Mesothelial cell of epicardium (in vitro differentiated cells): ENCODE data around the gene LMO1. TPM values are rescaled to one million over a fixed set of nuclear protein-coding genes. Genes with fewer than 3 reads are reported as not detected.

Source experiments
- DNase-seq, 2 experiments: peaks; one replicate each; pipeline ENCODE4 v3.0.0; 2021; ENCODE audit warnings: low spot score in 2 of 2; ENCODE audit not compliant: unreplicated experiment in 2 of 2
- H3K27ac Mint-ChIP-seq: 2 replicates; pipeline ENCODE4 v1.8.0; 2021; ENCODE audit warnings: mixed read lengths
- H3K27me3 Mint-ChIP-seq: 2 replicates; pipeline ENCODE4 v1.8.0; 2021; ENCODE audit warnings: low read depth, mixed read lengths
- H3K36me3 Mint-ChIP-seq: 2 replicates; pipeline ENCODE4 v1.8.0; 2021; ENCODE audit warnings: mixed read lengths
- H3K4me1 Mint-ChIP-seq: 2 replicates; pipeline ENCODE4 v1.8.0; 2021; ENCODE audit warnings: mixed read lengths
- H3K4me3 Mint-ChIP-seq: 2 replicates; pipeline ENCODE4 v1.8.0; 2021; ENCODE audit warnings: mild to moderate bottlenecking, moderate library complexity, mixed read lengths
- H3K9me3 Mint-ChIP-seq: 2 replicates; pipeline ENCODE4 v1.8.0; 2021; ENCODE audit warnings: mixed read lengths
- total RNA-seq: library from RNA; stranded (reverse); gene quantifications from 3 replicates; pipeline ENCODE4 v1.2.1, GENCODE V29; 2021
- TF ChIP-seq, protein P1 (sequence below): fragments of 200-600 bp; sonication (generic); IDR thresholded peaks from one replicate; pipeline ENCODE4 v1.5.0; 2021; ENCODE audit warnings: antibody characterized with exemption; ENCODE audit not compliant: unreplicated experiment

Gene LMO1
- total RNA-seq, 1 donor from 2014 or later, result 4.1 TPM

DNA sequence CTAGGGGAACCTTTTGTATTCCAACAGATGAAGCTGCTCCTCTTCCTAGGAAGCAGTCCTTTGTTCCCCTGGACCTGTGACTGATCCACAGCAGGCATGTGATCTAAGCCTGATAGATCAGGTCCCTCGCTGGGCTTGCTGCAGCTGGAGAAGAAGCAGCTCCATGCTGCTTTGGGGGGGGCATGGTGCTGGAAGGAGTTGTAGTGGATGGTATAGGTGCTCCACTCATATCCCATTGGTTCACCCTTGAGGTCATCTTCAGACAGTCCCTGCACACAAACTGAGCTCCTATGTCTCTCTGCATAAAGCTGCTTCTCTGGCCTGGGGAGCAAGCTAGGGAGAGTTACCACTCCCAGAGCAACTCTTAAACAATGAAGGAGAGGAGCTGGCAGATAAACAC lies 85.4 kb downstream of the LMO1 start:
- H3K27ac Mint-ChIP-seq, result no peak overlapping the region

DNA sequence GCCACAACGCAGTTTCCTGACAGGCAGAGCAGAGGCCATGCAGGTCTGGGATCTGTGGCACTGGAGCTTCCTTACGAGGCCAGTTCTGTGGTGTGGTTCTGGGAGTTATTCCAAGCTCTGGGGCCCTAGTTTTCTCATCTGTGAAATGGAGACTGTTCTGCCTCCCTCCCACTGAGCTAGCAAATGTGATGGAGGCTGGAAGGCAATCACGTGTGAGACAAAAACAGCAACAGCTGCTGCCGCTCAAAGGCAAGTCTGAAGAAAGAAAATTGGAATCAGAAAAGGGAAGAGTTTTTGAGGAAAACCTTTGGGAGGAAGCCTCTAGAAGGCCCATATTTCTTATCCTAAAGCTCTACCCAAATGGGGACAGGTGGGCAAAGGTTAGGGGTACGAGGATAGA lies 86.5 kb downstream of the LMO1 start:
- Mint-ChIP-seq H3K27me3 (peaks cover 67% of the 10 kb centered on the region), H3K27ac (no peak overlapping the region), H3K9me3 (no peaks in the 10 kb centered on the region), H3K4me3 (no peak overlapping the region), H3K36me3 (no peaks in the 10 kb centered on the region), H3K4me1 (no peaks in the 10 kb centered on the region)
- TF ChIP-seq, protein P1, sequence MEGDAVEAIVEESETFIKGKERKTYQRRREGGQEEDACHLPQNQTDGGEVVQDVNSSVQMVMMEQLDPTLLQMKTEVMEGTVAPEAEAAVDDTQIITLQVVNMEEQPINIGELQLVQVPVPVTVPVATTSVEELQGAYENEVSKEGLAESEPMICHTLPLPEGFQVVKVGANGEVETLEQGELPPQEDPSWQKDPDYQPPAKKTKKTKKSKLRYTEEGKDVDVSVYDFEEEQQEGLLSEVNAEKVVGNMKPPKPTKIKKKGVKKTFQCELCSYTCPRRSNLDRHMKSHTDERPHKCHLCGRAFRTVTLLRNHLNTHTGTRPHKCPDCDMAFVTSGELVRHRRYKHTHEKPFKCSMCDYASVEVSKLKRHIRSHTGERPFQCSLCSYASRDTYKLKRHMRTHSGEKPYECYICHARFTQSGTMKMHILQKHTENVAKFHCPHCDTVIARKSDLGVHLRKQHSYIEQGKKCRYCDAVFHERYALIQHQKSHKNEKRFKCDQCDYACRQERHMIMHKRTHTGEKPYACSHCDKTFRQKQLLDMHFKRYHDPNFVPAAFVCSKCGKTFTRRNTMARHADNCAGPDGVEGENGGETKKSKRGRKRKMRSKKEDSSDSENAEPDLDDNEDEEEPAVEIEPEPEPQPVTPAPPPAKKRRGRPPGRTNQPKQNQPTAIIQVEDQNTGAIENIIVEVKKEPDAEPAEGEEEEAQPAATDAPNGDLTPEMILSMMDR, result no peak
- DNase-seq, result no peak

More for the DNA sequence above, 85.4 kb downstream of the LMO1 start:
- Mint-ChIP-seq H3K4me1 (no peaks in the 10 kb centered on the region), H3K27me3 (peaks cover 67% of the 10 kb centered on the region), H3K4me3 (no peak overlapping the region), H3K36me3 (no peaks in the 10 kb centered on the region), H3K9me3 (peaks cover 9% of the 10 kb centered on the region)
- no peak for DNase-seq
- TF ChIP-seq, protein P1, result no peak

Other genes starting within 250 kb of the LMO1 start
- gene TUB, start 182.7 kb downstream of the LMO1 start, total RNA-seq, result 51.7 to 53.4 TPM (median 52.8 TPM) in 3 replicates
- gene RIC3, start 94.9 kb downstream of the LMO1 start, total RNA-seq, result 1.9 to 2.4 TPM (median 2.1 TPM) in 3 replicates